GM18502 (cell line): ENCODE measurements around the gene KMT2C.
"Not testable (repeated sequence)": the region's sequence is repeated elsewhere in the genome, so short reads cannot be mapped to it uniquely, and the experiment has no call there.

Experiments used
- ATAC-seq: cut with Tn5 transposase; IDR thresholded peaks from one replicate; pipeline ENCODE4 v1.9.1; 2021; ENCODE audit warnings: mild to moderate bottlenecking; ENCODE audit not compliant: unreplicated experiment, poor library complexity

Gene KMT2C

DNA sequence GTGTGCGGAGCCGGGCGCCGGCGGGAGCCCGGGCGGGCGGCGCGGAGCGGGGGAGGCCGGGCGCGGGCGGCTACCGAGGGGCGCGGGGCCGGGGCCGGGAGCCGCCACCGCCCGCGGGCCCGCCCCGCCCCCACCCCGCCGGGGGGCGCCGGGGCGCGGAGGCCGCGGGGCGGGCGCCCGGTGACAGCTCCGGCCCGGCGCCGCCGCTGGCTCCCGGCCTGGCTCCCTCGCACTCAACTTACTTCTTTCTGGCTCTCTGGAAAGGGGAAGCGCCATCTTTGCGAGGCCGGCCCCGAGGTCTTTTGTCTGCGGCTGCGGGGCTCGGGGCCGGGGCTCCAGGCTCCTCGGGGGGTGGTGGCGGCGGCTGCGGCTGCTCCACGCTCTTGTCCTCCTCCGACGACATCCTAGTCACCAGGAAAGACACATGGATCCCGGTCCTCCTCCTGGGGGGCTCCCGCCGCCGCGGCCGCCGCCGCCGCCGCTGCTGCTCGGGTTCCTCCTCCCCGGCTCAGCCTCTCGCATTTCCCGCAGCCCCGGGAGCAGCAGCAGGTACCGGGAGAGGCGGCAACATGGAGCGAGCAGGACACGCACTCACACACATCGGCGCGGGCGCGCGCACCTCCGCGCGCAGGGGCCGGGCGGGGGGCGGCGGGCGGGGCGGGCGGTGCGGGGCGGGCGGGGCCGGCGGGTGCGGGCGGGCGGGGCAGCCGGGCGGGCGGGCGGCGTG lies at the start of gene KMT2C:
KMT2C (minus strand) TSS at position 620 of the 727 bp plus-strand sequence; CDS start at position 403, 217 bp downstream.
- peak; percentile 13 for ATAC-seq

DNA sequence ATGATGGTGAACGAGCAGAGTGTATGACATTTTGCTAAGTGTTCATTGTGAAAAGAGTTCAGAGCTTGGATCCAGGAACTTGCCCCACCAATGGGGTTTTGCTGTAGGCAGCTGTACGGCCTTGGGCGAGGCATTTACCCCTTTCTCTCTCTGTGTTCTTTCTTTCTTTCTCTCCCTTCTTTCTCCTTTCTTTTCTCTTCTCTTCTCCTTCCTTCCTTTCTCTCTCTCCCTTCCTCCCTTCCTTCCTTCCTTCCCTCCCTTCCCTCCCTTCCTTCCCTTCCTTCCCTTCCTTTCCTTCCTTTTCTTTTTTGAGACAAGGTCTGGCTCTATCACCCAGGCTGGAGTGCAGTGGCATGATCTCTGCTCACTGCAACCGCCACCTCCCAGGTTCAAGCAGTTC lies 45.3 kb upstream of the KMT2C start:
- no peak for ATAC-seq

DNA sequence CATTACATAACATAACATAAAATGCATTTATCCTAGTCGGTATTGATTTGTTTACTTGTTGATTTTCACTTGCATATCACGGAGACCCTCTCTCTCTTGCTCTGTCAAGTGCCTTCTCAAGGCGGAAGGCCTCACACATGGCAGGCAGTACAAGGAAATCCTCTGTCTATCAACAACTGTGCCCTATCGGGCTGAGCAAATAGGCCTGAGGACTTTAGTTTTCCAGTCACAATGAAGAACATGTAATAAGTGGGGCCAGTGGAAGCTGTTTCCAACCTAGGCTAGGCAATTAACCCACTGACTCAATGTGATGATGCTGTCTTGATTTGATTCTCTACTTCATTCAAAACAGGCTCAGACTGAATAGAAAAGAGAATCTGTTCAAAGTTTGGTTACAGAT lies 44.9 kb upstream of the KMT2C start:
- ATAC-seq, result no peak

DNA sequence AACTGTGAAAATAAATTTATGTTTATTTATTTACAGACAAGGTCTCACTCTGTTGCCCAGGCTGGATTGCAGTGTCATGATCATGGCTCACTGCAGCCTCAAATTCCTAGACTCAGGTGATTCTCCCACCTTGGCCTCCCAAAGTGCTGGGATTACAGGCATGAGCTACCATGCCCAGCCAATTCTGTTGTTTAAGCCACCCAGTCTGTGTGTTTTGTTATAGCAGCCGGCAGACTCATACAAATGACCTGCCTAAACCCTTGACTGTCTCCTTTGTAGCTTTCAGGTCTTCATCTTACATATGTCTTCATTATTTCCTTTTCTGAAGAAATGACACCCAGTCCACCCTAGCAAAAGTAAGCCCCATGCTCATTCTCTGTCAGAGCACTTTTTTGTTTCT lies 43.8 kb upstream of the KMT2C start:
- no peak for ATAC-seq

DNA sequence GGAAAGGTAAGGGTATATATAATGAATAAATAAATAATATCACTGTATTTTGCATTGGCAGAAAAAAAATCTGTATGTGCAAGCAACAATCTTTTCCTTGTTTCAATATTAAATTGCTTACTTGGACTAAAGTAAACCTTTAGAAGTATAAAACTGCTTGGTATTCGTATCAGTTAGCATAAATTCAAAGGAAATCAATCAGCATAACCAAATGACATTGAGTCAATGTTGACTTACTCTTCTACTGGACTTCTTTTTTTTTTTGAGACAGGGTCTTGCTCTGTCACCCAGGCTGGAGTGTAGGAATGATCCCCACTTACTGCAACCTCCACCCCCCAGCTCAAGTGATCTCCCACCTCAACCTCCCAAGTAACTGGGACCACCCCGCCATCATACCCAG lies 42.3 kb upstream of the KMT2C start:
- ATAC-seq, result no peak

DNA sequence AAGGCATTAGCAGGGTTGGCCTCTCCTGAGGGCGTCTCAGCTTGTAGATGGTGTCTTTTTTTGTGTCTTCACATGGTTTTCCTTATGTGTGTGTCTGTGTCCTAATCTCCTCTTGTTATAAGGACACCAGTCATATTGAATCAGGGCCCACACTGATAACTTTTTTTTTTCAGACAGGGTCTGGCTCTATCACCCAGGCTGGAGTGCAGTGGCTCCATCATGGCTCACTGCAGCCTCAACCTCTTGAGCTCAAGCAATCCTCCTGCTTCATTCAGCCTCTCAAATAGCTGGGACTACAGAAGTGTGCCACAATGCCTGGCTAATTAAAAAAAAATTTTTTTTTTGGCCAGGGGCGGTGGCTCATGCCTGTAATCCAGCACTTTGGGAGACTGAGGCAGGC lies 41.3 kb upstream of the KMT2C start:
- no peak for ATAC-seq

DNA sequence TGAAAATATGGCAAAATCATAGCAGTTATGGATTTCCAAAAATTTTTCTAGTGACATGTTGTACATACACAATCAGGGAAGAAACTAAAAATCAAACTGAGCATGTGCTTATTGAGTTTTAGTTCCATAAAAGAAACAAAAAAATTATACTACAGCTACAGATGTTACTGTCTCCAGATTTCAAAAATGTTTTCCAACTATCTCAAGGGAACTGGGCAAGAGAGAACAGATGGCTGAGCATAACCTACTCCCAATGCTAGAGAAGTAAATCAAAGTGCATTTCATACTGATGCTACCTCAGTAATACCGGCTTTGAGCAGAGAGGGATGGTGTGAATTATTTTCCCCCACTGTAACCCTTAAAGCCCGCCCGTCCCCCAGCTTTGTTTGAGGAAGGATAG lies 40.7 kb upstream of the KMT2C start:
- ATAC-seq, result no peak

DNA sequence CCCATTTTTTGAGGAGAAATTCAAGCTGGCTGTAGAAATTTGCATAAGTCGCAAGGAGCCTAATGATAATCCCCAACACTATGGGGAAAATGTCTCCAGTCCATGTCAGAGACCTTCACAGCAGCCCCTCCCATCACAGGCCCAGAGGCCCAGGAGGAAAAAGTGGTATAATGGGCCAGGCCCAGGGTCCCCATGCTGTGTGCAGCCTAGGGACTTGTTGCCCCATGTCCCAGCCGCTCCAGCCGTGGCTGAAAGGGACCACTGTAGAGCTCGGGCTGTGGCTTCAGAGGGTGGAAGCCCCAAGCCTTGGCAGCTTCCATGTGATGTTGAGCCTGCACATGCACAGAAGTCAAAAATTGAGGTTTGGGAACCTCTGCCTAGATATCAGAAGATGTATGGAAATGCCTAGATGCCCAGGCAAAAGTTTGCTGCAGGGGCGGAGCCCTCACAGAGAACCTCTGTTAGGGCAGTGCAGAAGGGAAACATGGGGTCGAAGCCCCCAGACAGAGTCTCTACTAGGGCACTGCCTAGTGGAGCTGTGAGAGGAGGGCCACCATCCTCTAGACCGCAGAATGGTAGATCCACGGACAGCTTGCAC lies 35.3 kb upstream of the KMT2C start:
- ATAC-seq, result not testable (repeated sequence)

DNA sequence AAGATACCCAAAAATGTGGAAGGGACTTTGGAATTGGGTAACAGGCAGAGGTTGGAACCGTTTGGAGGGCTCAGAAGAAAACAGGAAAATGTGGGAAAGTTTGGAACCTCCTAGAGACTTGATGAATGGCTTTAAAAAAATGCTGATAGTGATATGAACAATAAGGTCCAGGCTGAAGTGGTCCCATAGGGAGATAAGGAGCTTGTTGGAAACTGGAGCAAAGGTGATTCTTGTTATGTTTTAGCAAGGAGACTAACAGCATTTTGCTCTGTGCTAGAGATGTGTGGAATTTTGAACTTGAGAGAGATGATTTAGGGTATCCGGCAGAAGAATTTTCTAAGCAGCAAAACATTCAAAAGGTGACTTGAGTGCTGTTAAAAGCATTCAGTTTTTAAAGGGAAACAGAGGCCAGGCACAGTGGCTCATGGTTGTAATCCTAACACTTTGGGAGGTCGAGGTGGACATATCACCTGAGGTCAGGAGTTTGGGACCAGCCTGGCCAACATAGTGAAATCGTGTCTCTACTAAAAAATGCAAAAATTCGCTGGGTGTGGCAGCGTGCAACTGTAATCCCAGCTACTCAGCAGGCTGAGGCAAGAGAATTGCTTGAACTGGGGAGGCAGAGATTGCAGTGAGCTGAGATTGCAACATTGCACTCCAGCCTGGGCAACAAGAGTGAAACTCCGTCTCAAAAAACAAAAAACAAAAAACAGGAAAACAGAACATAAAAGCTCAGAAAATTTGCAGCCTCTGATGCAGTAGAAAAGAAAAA lies 34.6 kb upstream of the KMT2C start:
- ATAC-seq, result not testable (repeated sequence)

DNA sequence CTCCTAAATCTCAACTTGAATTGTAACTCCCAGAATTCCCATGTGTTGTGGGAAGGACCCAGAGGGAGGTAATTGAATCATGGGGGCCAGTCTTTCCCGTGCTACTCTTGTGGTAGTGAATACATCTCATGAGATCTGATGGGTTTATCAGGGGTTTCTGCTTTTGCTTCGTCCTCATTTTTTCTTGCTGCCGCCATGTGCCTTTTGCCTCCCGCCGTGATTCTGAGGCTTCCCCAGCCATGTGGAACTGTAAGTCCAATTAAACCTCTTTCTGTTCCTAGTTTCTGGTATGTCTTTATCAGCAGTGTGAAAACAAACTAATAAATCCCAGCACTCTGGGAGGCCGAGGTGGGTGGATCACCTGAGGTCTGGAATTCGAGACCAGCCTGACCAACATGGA lies 33.8 kb upstream of the KMT2C start:
- ATAC-seq, result not testable (repeated sequence)

DNA sequence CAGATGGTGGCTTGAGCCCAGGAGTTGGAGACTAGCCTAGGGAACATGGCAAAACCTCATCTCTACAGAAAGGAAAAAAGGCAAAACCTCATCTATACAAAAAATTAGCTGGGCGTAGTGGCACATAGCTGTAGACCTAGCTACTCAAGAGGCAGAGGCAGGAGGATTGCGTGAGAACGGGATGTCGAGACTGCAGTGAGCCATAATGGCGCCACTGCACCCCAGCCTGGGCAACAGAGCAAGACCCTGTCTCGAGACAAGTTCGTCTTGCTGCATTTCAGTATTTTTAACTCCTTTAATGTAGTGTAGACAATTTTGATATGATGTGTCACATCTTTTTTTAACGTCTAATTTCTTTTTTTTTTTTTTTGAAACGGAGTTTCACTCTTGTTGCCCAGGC lies 31.4 kb upstream of the KMT2C start:
- ATAC-seq, result no peak

DNA sequence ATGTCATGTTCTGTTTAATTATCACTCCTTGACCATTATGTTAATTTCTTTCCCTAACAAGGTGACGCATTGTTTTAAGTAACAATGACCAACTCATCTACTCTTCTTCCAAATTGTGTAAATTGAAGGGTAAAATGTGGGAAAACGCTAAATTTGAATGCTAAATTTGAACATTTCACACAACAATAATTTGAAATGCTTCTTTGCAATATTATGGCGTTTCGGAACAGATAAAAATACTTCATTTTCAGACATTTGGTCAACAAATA lies 29.2 kb upstream of the KMT2C start:
- no peak for ATAC-seq

DNA sequence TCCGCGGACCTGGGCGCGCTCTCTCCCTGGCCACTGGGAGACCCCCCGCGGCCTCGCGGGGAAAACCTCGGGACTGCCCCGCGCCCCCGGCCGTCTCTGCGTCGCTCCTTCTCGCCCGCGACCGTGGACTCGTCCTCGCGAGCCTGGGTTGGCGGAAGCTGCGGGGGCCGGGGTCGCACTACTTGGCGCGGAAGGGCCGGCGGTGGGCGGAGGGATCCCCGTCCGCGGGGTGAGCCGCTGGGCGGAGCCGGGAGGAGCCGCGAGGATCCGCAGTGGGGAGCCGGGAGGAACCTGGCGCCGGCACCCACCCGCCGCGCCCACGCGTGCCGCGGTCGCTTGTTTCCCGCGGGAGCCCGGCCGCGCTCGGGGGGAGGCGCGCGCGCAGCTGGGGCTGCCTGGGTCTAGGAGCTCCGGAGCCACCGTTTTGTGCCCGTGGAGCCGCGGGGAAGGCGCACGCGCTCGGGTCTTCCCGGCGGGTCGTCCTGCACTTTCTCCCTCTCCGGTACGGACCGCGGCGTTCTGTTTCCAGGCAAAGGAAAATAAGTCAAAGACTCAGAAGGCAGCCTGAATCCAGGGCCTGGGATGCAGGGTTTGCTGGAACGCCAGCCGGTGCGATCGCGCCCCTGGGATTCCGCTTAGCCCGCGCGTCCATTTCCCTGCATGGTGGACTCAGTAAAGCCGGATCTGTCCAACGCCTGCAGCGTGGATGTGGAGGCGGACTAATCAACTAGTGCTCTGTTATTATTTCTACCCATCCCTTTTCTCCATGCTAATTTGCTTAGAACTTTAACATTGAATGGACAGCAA lies 28.7 kb upstream of the KMT2C start:
- peak; percentile 41 for ATAC-seq

DNA sequence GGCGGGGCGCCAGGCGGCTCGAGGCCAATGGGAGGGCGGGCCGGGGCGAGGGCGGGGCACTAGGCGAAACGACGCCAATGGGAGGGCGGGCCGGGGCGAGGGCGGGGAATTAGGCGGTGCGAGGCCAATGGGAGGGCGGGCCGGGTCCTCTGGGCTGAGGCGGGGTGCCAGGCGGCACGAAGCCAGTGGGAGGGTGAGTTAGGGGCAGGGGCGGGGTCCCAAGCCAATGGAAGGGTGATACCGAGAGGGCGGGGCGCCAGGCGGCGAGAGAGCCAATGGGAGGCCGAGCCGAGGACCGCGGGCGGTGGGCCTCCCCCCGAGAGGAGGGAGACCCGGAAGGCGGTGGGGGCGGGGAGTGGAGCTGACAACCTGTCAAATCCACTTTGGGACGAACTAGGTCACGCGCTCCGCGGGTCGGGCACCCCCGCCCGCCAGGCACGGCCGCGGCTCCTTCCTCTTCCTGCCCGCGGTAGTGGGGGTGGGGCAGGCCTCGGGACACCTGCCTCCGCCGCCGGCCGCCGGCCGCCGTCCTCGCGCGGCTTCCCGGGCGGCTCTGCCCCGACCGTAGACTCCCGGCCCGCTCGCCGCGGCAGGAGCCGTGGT lies 28.0 kb upstream of the KMT2C start:
- ATAC-seq, result peak; percentile 89

DNA sequence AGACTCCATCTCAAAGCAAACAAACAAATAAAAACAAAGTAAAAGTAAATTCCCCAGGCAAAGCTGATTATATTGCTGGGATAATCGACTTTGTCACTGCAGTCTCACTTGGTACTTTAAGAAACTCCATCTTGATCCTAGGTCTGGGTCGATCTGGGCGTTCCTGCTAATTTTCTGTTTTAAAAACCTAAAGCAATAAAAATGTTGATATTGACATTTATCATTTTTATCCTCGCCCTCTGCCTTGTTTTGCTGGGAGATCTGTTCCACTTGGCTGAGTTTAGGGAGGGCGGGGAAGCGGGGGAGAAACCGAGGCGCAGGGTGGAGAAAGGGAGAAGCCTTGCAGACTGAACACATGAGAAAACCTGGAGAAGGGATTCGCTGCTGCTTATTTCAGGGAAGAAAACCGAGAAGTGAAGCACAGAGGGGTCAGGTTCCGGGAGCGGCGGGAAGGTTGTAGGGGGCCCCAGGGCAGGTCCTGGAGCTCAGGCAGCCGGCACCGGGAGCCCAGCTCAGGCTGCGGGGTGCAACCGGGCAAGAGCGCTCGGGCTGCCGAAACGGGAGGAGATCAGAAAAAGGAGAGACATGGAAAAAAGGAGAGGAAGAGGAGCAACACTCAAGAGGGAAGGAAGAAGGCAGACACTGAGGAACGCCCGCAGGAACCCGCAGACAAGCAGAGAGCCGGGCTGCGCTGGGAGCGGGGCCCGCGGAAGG lies 27.3 kb upstream of the KMT2C start:
- ATAC-seq, result peak; percentile 14

DNA sequence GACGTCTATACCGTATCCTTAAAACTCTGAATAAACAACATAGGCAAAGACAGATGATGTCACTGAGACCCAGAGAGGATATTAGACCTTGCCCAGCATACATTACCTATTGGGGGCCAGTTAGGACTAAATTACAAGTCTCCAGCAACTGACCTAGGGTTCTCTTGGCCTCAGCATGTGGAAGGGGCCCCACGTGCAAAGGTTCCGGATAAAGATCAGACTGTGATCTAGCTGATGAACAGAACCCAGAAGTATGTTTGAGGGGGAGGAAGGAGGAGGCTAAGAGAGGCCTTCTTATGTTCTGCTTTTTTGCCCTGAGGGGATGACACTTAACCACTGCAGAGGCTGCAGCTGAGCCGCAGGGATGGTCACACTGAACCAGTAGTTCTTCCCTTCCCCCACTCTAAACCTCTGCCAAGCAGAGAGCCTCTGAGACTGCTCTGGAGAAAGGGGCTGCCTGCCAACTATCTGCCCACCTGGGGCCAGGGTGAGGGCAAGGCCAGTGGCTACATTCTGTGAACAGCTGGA lies 24.0 kb upstream of the KMT2C start:
- no peak for ATAC-seq

DNA sequence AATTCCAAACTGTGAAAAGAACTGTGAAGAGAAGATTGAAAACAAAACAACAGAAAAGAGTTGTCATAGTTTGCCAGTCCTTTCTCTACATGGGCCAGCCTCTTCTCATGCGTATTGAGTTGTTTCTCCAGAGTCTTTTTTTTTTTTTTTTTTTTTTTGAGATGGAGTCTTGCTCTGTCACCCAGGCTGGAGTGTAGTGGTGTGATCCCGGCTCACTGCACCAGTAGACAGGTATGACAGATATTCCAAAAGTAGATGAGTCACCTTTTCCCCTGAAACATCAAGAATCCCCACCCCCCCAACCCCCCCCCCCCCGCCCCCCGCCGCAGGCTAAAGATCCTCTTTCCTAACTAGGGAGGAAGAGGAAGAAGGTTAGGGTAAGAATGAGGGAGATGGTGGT lies 15.6 kb upstream of the KMT2C start:
- no peak for ATAC-seq

DNA sequence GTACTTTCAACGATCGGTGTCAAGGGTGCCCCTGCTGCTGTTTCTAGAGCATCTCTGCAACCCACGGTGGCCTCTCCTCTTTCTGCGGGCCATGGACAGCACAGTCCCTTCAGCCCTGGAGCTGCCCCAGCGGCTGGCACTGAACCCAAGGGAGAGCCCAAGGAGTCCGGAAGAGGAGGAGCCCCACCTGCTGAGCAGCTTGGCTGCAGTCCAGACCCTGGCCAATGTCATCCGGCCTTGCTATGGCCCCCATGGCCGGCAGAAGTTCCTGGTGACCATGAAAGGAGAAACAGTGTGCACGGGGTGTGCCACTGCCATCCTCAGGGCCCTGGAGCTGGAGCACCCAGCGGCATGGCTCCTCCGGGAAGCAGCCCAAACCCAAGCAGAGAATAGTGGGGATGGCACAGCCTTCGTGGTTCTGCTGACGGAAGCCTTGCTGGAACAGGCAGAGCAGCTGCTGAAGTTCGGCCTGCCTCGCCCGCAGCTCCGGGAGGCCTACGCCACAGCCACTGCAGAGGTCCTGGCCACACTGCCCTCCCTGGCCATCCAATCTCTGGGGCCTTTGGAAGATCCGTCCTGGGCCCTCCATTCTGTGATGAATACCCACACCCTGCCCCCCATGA lies 9.7 kb upstream of the KMT2C start:
- not testable (repeated sequence) for ATAC-seq

DNA sequence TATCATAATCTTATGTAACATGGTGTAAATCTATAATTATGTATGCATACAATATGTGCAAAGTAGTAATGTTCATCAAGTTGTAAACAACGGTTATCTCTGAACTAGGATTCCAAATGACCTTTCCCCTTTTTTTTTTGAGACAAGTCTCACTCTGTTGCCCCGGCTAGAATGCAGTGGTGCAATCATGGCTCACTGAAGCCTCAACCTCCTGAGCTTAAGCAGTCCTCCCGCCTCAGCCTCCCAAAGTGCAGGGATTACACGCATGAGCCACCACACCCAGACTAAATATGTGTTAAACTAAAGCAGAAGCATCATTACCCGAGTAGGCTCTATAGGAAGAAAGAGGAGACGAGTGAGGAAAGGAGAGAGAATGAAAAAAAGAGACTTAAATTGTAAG lies 7.8 kb upstream of the KMT2C start:
- ATAC-seq, result no peak
